Stimulated activated CD8-positive, alpha-beta memory T cell treated with anti-CD3 and anti-CD28 coated beads, Interleukin-12 subunit alpha, Interleukin-12 subunit beta, amount 100 ng/mL, for 24 hours (primary cell): ENCODE measurements around the gene MICAL2.
A peak's percentile ranks its signal among the peaks of the same experiment; 100 is the strongest.

Experiments used
- DNase-seq: peaks from one replicate; pipeline ENCODE4 v3.0.0-alpha.2; 2020; ENCODE audit errors: extremely low read depth

Gene MICAL2

GRCh38 chr11:12209096-12209495 is 98.7 kb downstream of the MICAL2 start:
- DNase-seq: no peak

DNA sequence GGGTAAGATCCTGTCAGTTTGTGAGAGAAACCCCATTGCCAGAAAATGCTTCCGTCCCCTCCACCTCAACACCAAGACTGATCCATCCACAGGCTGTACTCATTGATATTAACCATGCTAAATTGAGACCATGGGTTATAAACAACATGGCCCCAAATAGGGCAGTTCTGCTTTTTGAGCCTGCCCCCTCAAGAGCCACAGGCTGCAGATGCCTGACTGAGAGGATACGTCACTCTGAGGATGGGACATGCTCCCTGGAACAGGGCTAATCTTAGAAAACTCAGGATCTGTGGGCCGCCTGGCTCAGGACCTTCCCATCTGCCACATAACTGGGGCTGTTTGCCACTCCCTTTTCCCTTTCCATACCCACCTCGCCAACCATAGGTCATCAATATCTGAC is 99.8 kb downstream of the MICAL2 start:
- no peak for DNase-seq

GRCh38 chr11:12211331-12212065 is 101.1 kb downstream of the MICAL2 start:
- DNase-seq: no peak

DNA sequence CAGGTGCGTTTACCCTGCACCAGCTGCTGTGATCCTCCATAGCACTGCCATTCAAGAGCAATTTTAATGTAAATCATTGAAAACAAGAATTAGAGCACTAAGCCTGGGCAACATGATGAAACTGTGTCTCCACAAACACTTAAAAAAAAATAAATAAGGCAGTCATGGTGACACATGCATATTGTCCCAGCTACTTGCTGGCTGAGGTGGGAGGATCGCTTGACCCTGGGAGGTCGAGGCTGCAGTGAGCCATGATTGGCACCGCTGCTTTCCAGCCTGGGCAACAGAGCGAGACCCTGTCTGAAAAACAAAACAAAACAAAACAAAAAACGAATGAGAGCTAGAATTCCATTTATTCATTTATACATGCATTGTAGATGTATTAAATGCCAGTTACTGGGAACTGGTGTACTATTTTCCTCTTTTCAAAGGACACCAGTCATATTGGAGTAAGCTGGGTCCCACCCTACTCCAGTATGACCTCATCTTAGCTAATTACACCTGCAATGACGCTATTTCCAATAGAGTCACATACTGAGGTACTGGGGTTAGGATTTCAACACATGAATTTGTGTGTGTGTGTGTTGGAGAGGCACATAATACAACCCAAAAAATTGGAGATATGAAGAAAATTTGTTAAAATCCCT is 101.9 kb downstream of the MICAL2 start:
- no peak for DNase-seq

GRCh38 chr11:12212821-12213185 is 102.4 kb downstream of the MICAL2 start:
- no peak for DNase-seq

- no peak for DNase-seq
These were observed 103.5 kb downstream of the MICAL2 start for GRCh38 chr11:12213883-12214282.

DNA sequence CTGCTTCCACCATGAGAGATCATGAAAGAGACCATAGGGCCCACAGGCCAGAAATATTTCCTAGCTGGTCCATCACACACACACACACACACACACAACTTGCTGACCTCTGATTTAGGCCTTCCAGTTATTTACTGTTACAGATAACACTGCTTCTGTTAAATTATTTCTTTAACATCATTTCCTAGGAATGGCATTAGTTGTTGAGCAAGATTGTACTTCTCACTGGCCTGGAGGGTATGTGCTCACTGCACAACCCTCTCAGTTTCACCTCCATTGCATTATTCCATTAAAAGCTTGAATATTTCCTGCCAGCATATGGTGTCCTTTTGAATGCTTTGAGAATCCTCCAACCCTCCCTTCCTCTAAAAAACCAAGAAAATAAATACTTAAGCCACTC is 104.4 kb downstream of the MICAL2 start:
- no peak for DNase-seq

DNA sequence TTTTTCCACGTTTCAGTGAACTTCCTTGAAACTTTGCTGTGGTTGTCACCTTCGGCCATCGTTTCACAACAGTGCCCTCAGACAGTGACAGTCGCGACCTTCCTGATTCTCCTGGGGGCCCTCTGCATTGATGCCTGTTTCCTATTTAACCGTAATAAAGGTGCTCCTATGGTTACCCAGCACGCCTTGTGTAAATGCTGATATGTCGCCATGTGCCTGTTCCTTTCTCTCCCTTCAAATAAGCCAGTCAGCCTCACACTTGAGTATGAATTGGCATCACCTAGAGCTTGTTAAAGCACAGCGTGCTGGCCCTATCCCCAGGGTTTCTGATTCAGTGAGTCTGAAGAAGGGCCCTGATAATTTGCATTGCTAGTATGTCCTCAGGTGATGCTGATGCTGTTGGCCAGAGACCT is 104.8 kb downstream of the MICAL2 start:
- DNase-seq: no peak

DNA sequence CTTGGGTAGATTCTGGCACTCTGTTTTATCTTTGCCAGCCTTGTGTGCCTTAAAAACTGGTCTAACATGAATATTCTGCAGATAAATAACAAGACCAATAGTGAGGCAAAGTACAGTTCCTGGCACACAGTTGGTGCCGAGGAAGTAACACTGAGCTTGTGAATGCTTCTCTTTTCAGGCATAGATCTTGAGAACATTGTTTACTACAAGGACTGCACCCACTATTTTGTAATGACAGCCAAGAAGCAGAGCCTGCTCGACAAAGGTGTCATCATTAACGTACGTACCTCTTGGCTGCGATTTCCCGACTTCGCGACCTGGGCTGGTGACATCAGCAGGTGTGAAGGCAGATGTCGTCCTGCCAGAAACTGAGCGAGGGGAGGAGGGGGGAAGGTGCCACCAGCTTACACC is 105.7 kb downstream of the MICAL2 start:
- no peak for DNase-seq

DNA sequence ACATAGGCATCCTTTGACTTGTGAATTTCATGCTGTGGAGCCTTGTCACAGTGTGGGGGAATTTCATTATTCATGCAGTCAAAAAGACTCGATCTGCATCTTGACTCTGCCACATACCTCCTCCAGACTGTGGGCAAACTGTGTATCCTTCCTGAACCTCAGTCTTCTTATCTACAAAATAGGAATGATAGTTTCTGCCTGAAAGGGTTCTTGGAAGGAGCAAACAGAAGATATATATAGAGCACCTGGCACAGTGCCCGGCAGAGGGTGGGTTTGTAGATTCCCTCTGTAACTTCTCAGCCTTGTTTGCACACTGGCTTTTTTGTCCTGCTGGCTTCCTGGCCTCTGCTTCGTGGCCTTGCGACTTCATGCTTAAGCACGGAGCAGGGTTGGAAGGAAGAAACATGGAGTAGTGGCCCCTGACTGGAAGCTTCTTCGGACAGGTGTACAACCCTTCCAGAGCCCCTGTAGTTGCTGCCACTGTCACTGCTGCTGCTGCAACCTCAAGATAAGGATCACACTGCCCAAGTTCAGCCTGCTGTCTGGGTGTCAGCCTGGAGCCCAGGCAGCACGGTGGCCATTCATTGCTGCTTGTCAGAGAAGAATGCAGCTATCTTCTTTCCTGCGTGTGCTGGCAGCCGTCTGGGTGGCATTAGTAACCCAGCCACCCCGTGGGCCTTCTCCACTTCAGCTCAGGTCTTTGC is 106.4 kb downstream of the MICAL2 start:
- no peak for DNase-seq

DNA sequence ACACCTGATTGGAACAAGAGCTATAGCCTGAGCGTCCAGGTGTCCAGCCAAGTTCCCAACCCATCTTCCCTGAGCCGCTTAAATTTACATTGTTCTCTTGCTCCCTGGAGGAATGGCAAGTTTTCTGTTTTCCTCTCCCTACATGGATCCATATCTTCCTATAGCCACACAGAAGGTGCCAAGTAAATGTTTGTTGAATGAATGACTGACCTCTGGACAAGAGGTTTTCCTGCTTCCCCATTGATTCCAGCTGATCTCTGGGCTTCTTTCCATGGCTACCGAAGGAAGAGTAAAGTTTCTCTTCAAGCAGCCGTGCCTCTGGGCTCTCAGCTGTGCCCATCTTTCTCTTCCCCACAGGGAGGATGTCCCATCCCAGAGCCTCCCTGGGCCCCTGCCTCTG is 107.5 kb downstream of the MICAL2 start:
- no peak for DNase-seq

GRCh38 chr11:12218909-12219308 is 108.5 kb downstream of the MICAL2 start:
- DNase-seq: no peak

- no peak for DNase-seq
These were observed 109.4 kb downstream of the MICAL2 start for GRCh38 chr11:12219757-12220156.

DNA sequence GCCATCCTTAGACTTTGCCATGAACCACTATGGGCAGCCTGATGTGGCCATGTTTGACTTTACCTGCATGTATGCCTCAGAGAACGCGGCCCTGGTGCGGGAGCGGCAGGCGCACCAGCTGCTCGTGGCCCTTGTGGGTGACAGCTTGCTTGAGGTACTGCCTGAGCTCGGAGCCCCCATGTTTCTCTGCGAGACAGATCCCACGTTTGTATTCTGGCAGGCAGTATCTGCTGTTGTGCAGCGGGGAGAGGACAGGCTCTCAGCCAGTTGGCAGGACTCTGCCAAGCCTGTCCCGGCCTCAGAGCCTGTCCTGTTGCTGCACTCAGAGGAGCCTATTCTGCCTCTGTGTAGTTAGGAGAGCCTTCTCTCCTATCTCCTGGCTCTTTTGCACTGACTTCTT is 109.9 kb downstream of the MICAL2 start:
- DNase-seq: no peak

DNA sequence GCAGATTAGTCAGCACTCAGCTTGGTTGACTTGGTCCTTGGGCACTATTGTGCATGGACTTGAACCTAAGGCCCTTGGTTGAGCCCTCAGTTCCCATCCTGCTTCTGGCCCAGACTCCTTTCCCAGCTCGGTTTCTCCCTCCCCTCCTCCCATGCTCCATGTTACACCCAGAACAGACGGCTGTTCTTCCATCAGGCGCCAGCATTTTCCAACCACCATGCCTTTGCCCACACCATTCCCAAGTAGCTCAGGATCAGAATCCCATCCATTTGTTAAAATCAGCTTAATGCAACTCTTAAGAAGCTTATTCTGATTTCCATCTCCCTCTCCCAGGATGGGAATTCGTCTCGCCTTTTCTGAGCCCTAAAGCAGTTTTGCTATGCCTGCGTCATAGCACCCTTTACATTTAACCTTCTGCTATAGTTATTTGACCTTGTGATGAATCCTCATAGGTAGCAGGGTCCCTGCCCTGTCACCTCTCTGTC is 110.7 kb downstream of the MICAL2 start:
- DNase-seq: no peak

- no peak for DNase-seq
These were observed 111.8 kb downstream of the MICAL2 start for GRCh38 chr11:12222055-12222792.

DNA sequence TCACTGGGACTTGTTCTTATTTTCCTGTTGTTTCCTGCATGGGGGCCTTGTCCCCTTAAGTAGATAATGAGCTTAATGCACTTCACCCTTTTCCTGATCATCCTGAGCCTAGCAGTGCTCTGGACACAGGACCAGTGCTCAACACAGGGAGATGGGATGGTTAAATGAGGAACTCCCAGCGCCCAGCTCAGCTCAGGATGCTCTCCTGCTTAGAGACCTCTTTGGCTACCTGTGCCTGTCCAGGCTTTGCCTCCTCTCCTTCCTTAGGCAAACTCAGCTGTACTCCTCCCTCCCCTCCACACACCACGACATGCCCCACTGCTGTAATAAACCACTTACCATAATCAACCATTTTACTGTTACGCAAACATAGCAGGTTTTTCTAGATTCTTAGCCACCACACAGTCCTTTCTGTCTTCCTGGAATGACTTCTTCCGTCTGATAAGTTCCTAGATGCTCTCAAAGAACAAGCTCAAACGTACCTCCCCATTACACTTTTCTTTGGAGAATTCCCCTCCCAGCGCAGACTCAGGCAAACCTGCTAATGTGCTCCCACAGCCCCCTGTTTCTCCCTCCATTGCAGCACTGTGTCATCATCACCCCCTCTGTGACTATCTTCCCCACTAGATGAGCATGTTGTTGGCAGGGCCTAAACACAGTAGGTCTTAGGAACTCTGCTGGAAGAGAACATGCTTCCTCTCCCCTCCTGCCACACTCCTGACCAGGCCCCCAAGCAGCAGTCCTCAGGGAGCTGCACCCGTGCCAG is 113.6 kb downstream of the MICAL2 start:
- no peak for DNase-seq

DNA sequence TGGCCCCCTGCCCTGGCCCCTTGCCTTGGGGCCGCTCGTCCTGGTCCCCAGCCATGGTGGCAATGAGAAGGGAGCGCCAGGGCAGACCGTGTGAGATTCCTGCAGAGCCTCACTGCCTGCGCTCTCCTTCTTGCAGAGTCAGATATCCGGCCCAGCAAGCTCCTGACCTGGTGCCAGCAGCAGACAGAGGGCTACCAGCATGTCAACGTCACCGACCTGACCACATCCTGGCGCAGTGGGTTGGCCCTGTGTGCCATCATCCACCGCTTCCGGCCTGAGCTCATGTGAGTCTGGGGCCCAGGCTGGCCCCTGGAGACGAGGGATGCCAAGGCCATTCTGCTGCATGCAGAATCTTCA is 114.1 kb downstream of the MICAL2 start:
- DNase-seq: peak; percentile 79

DNA sequence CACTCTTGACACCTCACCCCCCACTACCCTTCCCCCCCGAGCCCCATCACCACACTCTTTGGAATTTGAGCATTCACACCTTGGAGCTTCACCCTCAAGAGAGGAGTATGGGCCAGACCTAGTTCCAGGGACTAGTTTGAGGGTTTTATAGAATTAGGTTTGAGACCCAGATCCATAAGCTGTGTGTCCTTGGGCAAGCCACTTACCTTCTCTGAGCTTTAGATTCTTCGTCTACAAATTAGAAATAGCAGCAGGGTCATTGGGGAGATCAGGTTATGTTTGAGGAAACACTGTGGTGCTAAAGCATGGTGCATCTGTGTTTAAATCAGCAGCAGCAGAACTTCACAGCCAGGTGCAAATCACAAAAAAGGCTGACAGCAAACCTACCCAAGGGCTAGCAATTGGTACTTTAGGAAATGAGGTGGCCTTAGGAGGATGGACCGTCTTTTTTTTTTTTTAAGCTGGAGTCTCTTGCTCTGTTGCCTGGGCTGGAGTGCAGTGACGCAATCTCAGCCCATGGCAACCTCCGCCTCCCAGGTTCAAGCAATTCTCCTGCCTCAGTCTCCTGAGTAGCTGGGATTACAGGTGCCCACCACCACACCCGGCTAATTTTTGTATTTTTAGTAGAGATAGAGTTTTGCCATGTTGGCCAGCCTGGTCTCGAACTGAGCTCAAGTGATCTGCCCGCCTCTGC is 114.8 kb downstream of the MICAL2 start:
- DNase-seq: no peak

- DNase-seq: no peak
These were observed 115.7 kb downstream of the MICAL2 start for GRCh38 chr11:12226093-12226492.
